PC-9 (cell line): Measurements from ENCODE around the gene AKT1. TPM values are rescaled to one million over a fixed set of nuclear protein-coding genes. Genes with fewer than 3 reads are reported as not detected.

Experiments used
- BruUV-seq: library from RNA; stranded (reverse); fragments of 400-500 nt; replicated peaks from 2 replicates; lab custom pipeline; 2021; lab: Mats Ljungman, UMichigan
- CTCF ChIA-PET: fragments of 300-600 bp; sonication (Branson Sonifier 250); formaldehyde crosslinking; loops from one replicate; lab custom pipeline; 2022; ENCODE audit warnings: antibody characterized with exemption; lab: Charles Lee
- POLR2A ChIA-PET: fragments of 300-600 bp; sonication (Branson Sonifier 250); formaldehyde crosslinking; loops from one replicate; lab custom pipeline; 2022; ENCODE audit warnings: antibody characterized with exemption; ENCODE audit not compliant: unreplicated experiment; lab: Charles Lee
- DNase-seq, 2 experiments: peaks; one replicate each; pipeline versions ENCODE4 v3.0.0 to v3.0.0-alpha.2; 2015 to 2022; ENCODE audit warnings: mixed read lengths in 1 of 2
- H2AFZ ChIP-seq: fragments of 200-600 bp; sonication (generic); 2 replicates; pipeline ENCODE4 v1.8.1; 2017; ENCODE audit warnings: antibody characterized with exemption
- H3F3A ChIP-seq: fragments of 200-600 bp; sonication (generic); 2 replicates; pipeline ENCODE4 v1.8.1; 2017; ENCODE audit warnings: antibody characterized with exemption, mild to moderate bottlenecking, low read depth; ENCODE audit not compliant: insufficient read depth
- H3K27ac ChIP-seq: fragments of 200-600 bp; sonication (generic); 2 replicates; pipeline ENCODE4 v1.6.1; 2016; ENCODE audit warnings: mixed run types
- H3K27me3 ChIP-seq: fragments of 200-600 bp; sonication (generic); 2 replicates; pipeline ENCODE4 v1.6.1; 2016; ENCODE audit warnings: low read depth, mixed run types; ENCODE audit not compliant: insufficient read depth
- H3K36me3 ChIP-seq: fragments of 200-600 bp; sonication (generic); 2 replicates; pipeline ENCODE4 v1.6.1; 2016; ENCODE audit warnings: low read depth, mixed run types
- H3K4me1 ChIP-seq: fragments of 200-600 bp; sonication (generic); replicated peaks from 2 replicates; pipeline ENCODE4 v1.6.1; 2016; ENCODE audit warnings: mixed run types; ENCODE audit not compliant: insufficient read depth
- H3K4me2 ChIP-seq: fragments of 200-600 bp; sonication (generic); 2 replicates; pipeline ENCODE4 v1.6.1; 2017; ENCODE audit warnings: mixed run types
- H3K4me3 ChIP-seq: fragments of 200-600 bp; sonication (generic); 2 replicates; pipeline ENCODE4 v1.6.1; 2016; ENCODE audit warnings: mixed run types
- H3K79me2 ChIP-seq: fragments of 200-600 bp; sonication (generic); 2 replicates; pipeline ENCODE4 v1.6.1; 2017; ENCODE audit warnings: low read depth, mixed run types
- H3K9me2 ChIP-seq: fragments of 200-600 bp; sonication (generic); 2 replicates; pipeline ENCODE4 v1.8.1; 2017; ENCODE audit warnings: mild to moderate bottlenecking; ENCODE audit not compliant: insufficient read depth
- H3K9me3 ChIP-seq: fragments of 200-600 bp; sonication (generic); 2 replicates; pipeline ENCODE4 v1.8.1; 2016; ENCODE audit warnings: low read depth; ENCODE audit not compliant: insufficient read depth
- H4K20me1 ChIP-seq: fragments of 200-600 bp; sonication (generic); 2 replicates; pipeline ENCODE4 v1.8.1; 2017; ENCODE audit not compliant: insufficient read depth
- EZH2 ChIP-seq: fragments of 200-600 bp; sonication (generic); IDR thresholded peaks from 2 replicates; pipeline ENCODE4 v1.8.0; 2017; ENCODE audit warnings: antibody characterized with exemption, low read depth
- intact Hi-C: fragments of 100-400 bp; cut with micrococcal nuclease; formaldehyde crosslinking; loops from one replicate; pipeline ENCODE4 v1.10.0; 2022; ENCODE audit not compliant: unreplicated experiment
- total RNA-seq: library from RNA; stranded (reverse); gene quantifications from 2 replicates; pipeline ENCODE4 v1.2.3, GENCODE V29; 2021
- TF ChIP-seq, protein P1 (sequence below): fragments of 200-600 bp; sonication (generic); conservative IDR thresholded peaks from 2 replicates; pipeline ENCODE4 v1.6.1; 2017; ENCODE audit warnings: mixed run types, antibody characterized with exemption, mild to moderate bottlenecking, moderate library complexity

Gene AKT1
- total RNA-seq, 1 experiment from 2014 or later = 107 TPM

- Histone ChIP-seq H3K4me1 (no peaks in the 10 kb centered on the region), H4K20me1 (no peaks in the 10 kb centered on the region), H2AFZ (no peak overlapping the region), H3K27me3 (peaks cover 3% of the 10 kb centered on the region; the same call in 1 of the 2 replicates), H3F3A (no peaks in the 10 kb centered on the region), H3K27ac (no peak overlapping the region), H3K36me3 (no peaks in the 10 kb centered on the region), H3K4me3 (no peak overlapping the region), H3K9me2 (no peaks in the 10 kb centered on the region), H3K9me3 (no peaks in the 10 kb centered on the region), H3K4me2 (no peak overlapping the region), H3K79me2 (no peaks in the 10 kb centered on the region)
- intact Hi-C loops = no loop called here
- POLR2A ChIA-PET = no interaction called here
- TF ChIP-seq, protein P1, sequence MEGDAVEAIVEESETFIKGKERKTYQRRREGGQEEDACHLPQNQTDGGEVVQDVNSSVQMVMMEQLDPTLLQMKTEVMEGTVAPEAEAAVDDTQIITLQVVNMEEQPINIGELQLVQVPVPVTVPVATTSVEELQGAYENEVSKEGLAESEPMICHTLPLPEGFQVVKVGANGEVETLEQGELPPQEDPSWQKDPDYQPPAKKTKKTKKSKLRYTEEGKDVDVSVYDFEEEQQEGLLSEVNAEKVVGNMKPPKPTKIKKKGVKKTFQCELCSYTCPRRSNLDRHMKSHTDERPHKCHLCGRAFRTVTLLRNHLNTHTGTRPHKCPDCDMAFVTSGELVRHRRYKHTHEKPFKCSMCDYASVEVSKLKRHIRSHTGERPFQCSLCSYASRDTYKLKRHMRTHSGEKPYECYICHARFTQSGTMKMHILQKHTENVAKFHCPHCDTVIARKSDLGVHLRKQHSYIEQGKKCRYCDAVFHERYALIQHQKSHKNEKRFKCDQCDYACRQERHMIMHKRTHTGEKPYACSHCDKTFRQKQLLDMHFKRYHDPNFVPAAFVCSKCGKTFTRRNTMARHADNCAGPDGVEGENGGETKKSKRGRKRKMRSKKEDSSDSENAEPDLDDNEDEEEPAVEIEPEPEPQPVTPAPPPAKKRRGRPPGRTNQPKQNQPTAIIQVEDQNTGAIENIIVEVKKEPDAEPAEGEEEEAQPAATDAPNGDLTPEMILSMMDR = no peak
- TF ChIP-seq EZH2 = no peak
- BruUV-seq = no TSS peak
- no peak for DNase-seq
- CTCF ChIA-PET = no interaction called here
Measured at GRCh38 chr14:104739546-104740516, 55.7 kb downstream of the AKT1 start.

- no peak overlapping the region for H3K27ac ChIP-seq
- DNase-seq = no peak
- ChIA-PET POLR2A (no interaction called here), CTCF (no interaction called here)
- H3K4me1 ChIP-seq = no peaks in the 10 kb centered on the region
- no peak overlapping the region for H3K4me2 ChIP-seq
- no peaks in the 10 kb centered on the region for H3F3A ChIP-seq
- BruUV-seq = no TSS peak
- no peaks in the 10 kb centered on the region for H3K9me3 ChIP-seq
- peaks cover 3% of the 10 kb centered on the region; the same call in 1 of the 2 replicates for H3K27me3 ChIP-seq
- no peak overlapping the region for H3K4me3 ChIP-seq
- TF ChIP-seq, protein P1 = no peak
- H3K36me3 ChIP-seq = no peaks in the 10 kb centered on the region
- intact Hi-C loops = no loop called here
- H3K79me2 ChIP-seq = no peaks in the 10 kb centered on the region
- H2AFZ ChIP-seq = no peak overlapping the region
- no peaks in the 10 kb centered on the region for H3K9me2 ChIP-seq
- no peaks in the 10 kb centered on the region for H4K20me1 ChIP-seq
Measured at GRCh38 chr14:104739026-104739425, 56.5 kb downstream of the AKT1 start.

DNA sequence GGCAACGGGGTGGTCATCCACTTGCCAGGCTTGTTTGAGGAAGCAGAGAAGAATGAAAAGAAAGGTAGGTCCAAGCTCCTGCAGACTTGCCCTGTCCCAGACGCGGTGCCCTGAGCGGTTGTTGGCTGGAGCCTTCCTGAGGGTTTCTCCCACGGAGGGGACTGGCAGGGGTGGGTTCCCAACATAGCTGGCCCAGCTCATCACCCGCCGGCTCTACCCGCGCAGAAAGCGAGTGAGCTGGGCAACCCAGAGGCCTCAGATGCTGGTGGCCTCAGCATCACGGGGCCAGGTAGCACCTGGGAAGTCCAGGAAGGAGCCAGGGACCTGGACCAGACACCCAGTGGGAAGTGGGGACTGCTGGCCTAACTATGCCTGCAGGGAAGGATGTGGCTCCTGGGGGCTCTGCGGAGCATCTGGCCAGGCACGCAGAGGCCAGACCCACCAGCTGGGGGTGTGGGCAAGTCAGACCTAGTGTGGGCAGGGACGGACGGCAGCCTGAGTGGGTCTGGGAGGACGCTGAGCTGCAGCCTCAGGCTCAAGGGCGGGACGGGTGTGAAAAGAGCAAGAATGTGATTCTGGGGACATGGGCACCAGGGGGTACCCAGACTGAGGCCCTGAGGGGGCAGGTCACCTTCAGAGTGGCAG lies 57.1 kb downstream of the AKT1 start:
- Histone ChIP-seq H3K4me3 (no peak overlapping the region), H3F3A (no peaks in the 10 kb centered on the region), H3K27me3 (peaks cover 3% of the 10 kb centered on the region; the same call in 1 of the 2 replicates), H3K4me1 (no peaks in the 10 kb centered on the region), H3K79me2 (no peaks in the 10 kb centered on the region), H3K4me2 (no peak overlapping the region), H3K9me3 (no peaks in the 10 kb centered on the region), H3K9me2 (no peaks in the 10 kb centered on the region), H4K20me1 (no peaks in the 10 kb centered on the region), H3K27ac (no peak overlapping the region), H2AFZ (no peak overlapping the region), H3K36me3 (no peaks in the 10 kb centered on the region)
- CTCF ChIA-PET = no interaction called here
- DNase-seq = no peak
- TF ChIP-seq, protein P1 = no peak
- no peak for TF ChIP-seq EZH2
- POLR2A ChIA-PET = no interaction called here
- intact Hi-C loops = no loop called here
- no TSS peak for BruUV-seq
